Transverse colon (tissue), 4 donors: ENCODE results near the gene NDE1. TPM values are rescaled to one million over a fixed set of nuclear protein-coding genes. Genes with fewer than 3 reads are reported as not detected.

Source experiments
- DNase-seq: peaks from one replicate; pipeline ENCODE4 v3.0.0-alpha.2; 2019
- H3K27ac ChIP-seq, 4 donors: fragments of 200-600 bp; sonication (generic); 2 replicates each; pipeline ENCODE4 v1.5.1; 2016 to 2018; ENCODE audit warnings: inconsistent platforms in 4 of 4
- H3K27me3 ChIP-seq: fragments of 200-600 bp; sonication (generic); 2 replicates; pipeline ENCODE4 v1.5.1; 2017; ENCODE audit warnings: inconsistent platforms
- H3K36me3 ChIP-seq, 4 donors: fragments of 200-600 bp; sonication (generic); 2 replicates each; pipeline ENCODE4 v1.5.1; 2017 to 2019; ENCODE audit warnings: inconsistent platforms in 4 of 4
- H3K4me1 ChIP-seq, 4 donors: fragments of 200-600 bp; sonication (generic); 2 replicates each; pipeline ENCODE4 v1.5.1; 2017 to 2020; ENCODE audit warnings: inconsistent platforms in 4 of 4
- H3K4me3 ChIP-seq, 4 donors: fragments of 200-600 bp; sonication (generic); 1 replicate in 1 of 4; 2 replicates in 3 of 4; pipeline versions ENCODE4 v1.5.1 to v1.6.1; 2017 to 2019; ENCODE audit warnings: inconsistent platforms in 4 of 4
- H3K9me3 ChIP-seq, 2 donors: fragments of 200-600 bp; sonication (generic); 2 replicates each; pipeline ENCODE4 v1.5.1; 2017 to 2019; ENCODE audit warnings: inconsistent platforms in 2 of 2
- EP300 ChIP-seq: sonication (generic); formaldehyde crosslinking; IDR thresholded peaks from one replicate; pipeline ENCODE4 v1.6.1; 2017; ENCODE audit warnings: antibody characterized with exemption, low read depth
- POLR2A ChIP-seq: fragments of 450-650 bp; IDR thresholded peaks from one replicate; pipeline ENCODE4 v1.6.1; 2016; ENCODE audit warnings: antibody characterized with exemption, mild to moderate bottlenecking, moderate library complexity
- POLR2AphosphoS5 ChIP-seq, 3 donors: sonication (generic); formaldehyde crosslinking; IDR thresholded peaks; one replicate each; pipeline ENCODE4 v1.6.1; 2016; ENCODE audit warnings: antibody characterized with exemption in 3 of 3
- WGBS, 2 donors: methylation state at CpG; one replicate each; pipeline ENCODE4 v1.1.5; 2018; ENCODE audit warnings: low coverage in 1 of 2; 5-methylcytosine and 5-hydroxymethylcytosine counted together
- in situ Hi-C, 4 donors: fragments of 200-750 bp; cut with MboI; loops; one replicate each; pipeline versions ENCODE4 v1.15.0 to v1.15.1; 2017; ENCODE audit warnings: low sequenced_read_pairs in 3 of 4, low pct_ligation_motif_present in 1 of 4, low pct_unique_long_range_greater_than_20kb in 1 of 4
- intact Hi-C: fragments of 100-400 bp; cut with DNase I; formaldehyde crosslinking; loops from one replicate; pipeline ENCODE4 v1.15.1; 2023; ENCODE audit warnings: low total_unique reads
- total RNA-seq, 4 donors: library from RNA; depleted of rRNA; stranded (reverse); fragments of >200 nt; gene quantifications; one replicate each; pipeline ENCODE4 v1.1.0, GENCODE V29; 2016
- TF ChIP-seq, protein P1 (sequence below), 5 experiments: fragments of 200-600 bp in 3 of 5; fragments of 450-650 bp in 2 of 5; sonication (generic) in 3 of 5; IDR thresholded peaks; 1 replicate in 2 of 5; 2 replicates in 3 of 5; pipeline ENCODE4 v1.5.1; 2016 to 2017; ENCODE audit warnings: antibody characterized with exemption in 5 of 5, inconsistent platforms in 3 of 5, mild to moderate bottlenecking in 2 of 5, moderate library complexity in 1 of 5

NDE1 gene
- total RNA-seq, 4 donors from 2014 or later, result 21.0 to 47.6 (median 36.3) TPM

DNA sequence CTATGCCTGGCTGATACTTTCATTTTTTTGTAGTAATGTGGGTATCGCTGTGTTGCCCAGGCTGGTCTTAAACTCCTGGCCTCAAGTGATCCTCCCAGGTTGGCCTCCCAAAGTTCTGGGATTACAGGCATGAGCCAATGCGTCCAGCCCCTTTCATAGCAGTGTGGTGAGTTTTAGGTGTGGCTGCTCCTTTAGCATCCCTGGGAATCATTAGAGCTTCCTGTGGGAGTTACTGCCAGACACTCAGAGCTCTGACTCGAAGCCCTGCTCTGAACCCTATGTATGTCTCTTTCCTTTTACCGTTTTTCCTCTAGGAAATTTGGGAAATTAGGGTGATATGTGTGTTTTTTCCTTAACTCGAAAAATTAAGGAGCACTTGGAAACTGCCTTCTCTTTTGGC, 44.5 kb downstream of the NDE1 start:
- WGBS, 2 donors, result 93 to 95% methylated on average over 3 to 5 of the region's 5 CpGs

DNA sequence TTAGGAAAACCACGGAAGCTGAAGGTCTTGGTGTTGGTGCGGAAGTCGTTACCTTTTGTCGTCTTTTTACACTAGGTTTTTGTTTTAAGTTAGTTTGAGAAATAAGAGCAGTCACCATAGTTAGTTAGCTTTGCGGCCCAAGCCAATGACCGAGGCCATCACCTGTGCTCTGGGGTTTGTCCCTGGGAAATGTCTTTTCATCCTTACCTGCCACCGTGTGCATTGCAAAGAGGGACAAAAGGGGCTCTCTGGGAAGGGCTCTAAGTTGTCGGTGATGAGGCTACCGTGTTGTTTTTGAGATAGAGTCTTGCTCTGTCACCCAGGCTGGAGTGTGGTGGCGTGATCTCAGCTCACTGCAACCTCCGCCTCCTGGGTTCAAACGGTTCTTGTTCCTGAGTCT, 49.8 kb downstream of the NDE1 start:
- H3K36me3 ChIP-seq, result peaks cover 0 to 61% (median 17%) of the 10 kb centered on the region in 4 donors
- no peak for TF ChIP-seq POLR2AphosphoS5 (IDR thresholded peaks at IDR 0.05)
- no peak for TF ChIP-seq POLR2A
- TF ChIP-seq, protein P1, sequence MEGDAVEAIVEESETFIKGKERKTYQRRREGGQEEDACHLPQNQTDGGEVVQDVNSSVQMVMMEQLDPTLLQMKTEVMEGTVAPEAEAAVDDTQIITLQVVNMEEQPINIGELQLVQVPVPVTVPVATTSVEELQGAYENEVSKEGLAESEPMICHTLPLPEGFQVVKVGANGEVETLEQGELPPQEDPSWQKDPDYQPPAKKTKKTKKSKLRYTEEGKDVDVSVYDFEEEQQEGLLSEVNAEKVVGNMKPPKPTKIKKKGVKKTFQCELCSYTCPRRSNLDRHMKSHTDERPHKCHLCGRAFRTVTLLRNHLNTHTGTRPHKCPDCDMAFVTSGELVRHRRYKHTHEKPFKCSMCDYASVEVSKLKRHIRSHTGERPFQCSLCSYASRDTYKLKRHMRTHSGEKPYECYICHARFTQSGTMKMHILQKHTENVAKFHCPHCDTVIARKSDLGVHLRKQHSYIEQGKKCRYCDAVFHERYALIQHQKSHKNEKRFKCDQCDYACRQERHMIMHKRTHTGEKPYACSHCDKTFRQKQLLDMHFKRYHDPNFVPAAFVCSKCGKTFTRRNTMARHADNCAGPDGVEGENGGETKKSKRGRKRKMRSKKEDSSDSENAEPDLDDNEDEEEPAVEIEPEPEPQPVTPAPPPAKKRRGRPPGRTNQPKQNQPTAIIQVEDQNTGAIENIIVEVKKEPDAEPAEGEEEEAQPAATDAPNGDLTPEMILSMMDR (IDR thresholded peaks at IDR 0.05), result no peak
- no peaks in the 10 kb centered on the region for H3K9me3 ChIP-seq
- H3K27ac ChIP-seq, result no peak overlapping the region
- H3K4me3 ChIP-seq, result no peak overlapping the region
- intact Hi-C loops, result no loop called here
- 97% methylated on average over 12 of the region's 12 CpGs; no CpG with 5 or more reads in 1 of the 2 donors for WGBS, 2 donors
- no peaks in the 10 kb centered on the region for H3K4me1 ChIP-seq
- DNase-seq, result no peak
- in situ Hi-C loops, result no loop called here
- H3K27me3 ChIP-seq, result no peaks in the 10 kb centered on the region

More for the DNA sequence above, 44.5 kb downstream of the NDE1 start:
- no peak overlapping the region for H3K27ac ChIP-seq
- H3K36me3 ChIP-seq, result peaks cover 0 to 84% (median 29%) of the 10 kb centered on the region in 4 donors
- no peaks in the 10 kb centered on the region for H3K4me1 ChIP-seq
- no peak for TF ChIP-seq POLR2AphosphoS5 (IDR thresholded peaks at IDR 0.05)
- TF ChIP-seq POLR2A, result no peak
- DNase-seq, result no peak
- H3K4me3 ChIP-seq, result no peak overlapping the region
- H3K27me3 ChIP-seq, result no peaks in the 10 kb centered on the region
- in situ Hi-C loops, result no loop called here
- no peaks in the 10 kb centered on the region for H3K9me3 ChIP-seq
- intact Hi-C loops, result no loop called here

DNA sequence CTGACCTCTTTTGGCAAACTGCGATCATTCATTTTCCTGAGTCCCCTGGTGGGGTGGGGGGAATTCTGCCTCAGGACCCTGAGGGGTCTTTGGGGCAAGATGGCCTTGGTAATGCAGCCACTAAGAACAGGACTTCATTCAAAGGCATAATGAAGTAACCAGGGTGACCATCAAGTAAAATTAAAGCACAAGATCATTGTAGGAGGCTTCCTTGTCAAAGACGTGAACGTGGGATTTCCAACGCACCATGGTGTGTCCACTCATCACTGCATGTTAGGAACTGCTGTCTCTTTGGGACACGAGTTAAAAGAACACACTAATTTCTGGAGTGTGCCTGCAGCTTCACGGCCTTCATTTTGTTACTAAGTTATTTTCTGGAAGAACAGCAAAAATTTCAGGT, 51.3 kb downstream of the NDE1 start:
- Histone ChIP-seq H3K36me3 (peaks cover 0 to 50% (median 14%) of the 10 kb centered on the region in 4 donors), H3K9me3 (no peaks in the 10 kb centered on the region), H3K27ac (peak overlapping the region in 3 of 4 donors; percentile 60 to 82 (median 64)), H3K27me3 (no peaks in the 10 kb centered on the region), H3K4me3 (no peak overlapping the region), H3K4me1 (no peaks in the 10 kb centered on the region)
- in situ Hi-C loops (no loop called here), intact Hi-C loops (no loop called here)
- no peak for DNase-seq
- TF ChIP-seq EP300 (no peak), POLR2AphosphoS5 (IDR thresholded peaks at IDR 0.05) (no peak), POLR2A (no peak)
- TF ChIP-seq, protein P1 (IDR thresholded peaks at IDR 0.05), result no peak
- 76 to 80% methylated on average over 3 to 6 of the region's 6 CpGs for WGBS, 2 donors

DNA sequence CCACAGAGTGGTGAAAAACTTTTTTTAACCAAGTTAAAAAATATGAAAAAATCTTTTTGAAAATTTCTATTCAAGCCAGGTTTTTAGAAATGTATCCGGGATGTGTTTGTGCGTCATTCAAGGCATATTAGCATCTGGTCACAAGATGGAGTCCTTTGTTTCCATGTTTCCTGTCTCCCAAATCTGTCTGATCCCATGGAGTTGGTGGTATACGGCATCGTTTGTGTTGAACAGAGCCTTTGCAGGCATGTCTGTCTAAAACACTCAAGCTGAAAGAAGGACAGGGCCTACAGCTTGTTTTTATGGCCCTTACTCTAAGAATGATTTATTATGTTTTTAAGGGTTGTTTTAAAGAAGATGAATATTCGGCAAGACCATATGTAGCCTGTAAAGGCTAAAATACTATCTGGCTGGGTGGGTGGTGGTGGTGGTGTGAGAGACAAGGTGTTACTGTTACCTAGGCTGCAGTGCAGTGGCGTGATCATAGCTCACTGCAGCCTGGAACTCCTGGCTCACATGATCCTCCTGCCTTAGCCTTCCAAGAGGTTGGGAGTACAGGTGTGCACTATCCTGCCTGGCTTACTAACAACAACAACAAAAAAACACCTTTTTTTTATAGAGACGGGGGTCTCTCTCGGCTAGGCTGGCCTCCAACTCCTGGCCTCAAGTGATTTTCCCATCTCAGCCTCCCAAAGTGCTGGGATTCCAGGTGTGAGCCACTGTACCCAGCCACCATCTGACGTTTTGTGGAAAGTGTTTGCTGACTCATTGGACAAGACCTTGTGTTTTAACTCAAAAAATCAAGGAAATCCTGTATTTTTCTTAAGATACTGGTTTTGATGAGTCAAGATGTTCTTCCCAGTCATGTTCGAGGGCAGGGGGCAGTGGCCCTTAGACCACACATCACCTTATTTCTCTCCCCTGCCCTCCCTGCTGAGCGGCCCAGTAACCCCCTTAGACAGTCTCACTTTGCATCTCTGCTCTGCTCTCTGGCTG, 52.2 kb downstream of the NDE1 start:
- Histone ChIP-seq H3K27ac (peak overlapping the region; percentile 3 to 82 (median 62)), H3K4me1 (no peaks in the 10 kb centered on the region), H3K36me3 (peaks cover 0 to 45% (median 11%) of the 10 kb centered on the region in 4 donors), H3K4me3 (no peak overlapping the region), H3K27me3 (no peaks in the 10 kb centered on the region), H3K9me3 (no peaks in the 10 kb centered on the region)
- 71 to 74% methylated on average over 10 to 11 of the region's 11 CpGs for WGBS, 2 donors
- in situ Hi-C loops (no loop called here), intact Hi-C loops (no loop called here)
- TF ChIP-seq EP300 (no peak), POLR2AphosphoS5 (IDR thresholded peaks at IDR 0.05) (peak; percentile 27 to 69 (median 45)), POLR2A (no peak)
- TF ChIP-seq, protein P1 (IDR thresholded peaks at IDR 0.05), result no peak
- no peak for DNase-seq
